Stimulated activated CD4-positive, alpha-beta T cell treated with anti-CD3 and anti-CD28 coated beads, Interleukin-1b, Interleukin-23, amount 100 ng/mL, for 48 hours (primary cell): Measurements from ENCODE around the gene TUBD1.
"Not testable (repeated sequence)": the region's sequence is repeated elsewhere in the genome, so short reads cannot be mapped to it uniquely, and the experiment has no call there.

Experiments
- DNase-seq: peaks from one replicate; pipeline ENCODE4 v3.0.0-alpha.2; 2020

TUBD1 gene, protein sequence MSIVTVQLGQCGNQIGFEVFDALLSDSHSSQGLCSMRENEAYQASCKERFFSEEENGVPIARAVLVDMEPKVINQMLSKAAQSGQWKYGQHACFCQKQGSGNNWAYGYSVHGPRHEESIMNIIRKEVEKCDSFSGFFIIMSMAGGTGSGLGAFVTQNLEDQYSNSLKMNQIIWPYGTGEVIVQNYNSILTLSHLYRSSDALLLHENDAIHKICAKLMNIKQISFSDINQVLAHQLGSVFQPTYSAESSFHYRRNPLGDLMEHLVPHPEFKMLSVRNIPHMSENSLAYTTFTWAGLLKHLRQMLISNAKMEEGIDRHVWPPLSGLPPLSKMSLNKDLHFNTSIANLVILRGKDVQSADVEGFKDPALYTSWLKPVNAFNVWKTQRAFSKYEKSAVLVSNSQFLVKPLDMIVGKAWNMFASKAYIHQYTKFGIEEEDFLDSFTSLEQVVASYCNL

DNA sequence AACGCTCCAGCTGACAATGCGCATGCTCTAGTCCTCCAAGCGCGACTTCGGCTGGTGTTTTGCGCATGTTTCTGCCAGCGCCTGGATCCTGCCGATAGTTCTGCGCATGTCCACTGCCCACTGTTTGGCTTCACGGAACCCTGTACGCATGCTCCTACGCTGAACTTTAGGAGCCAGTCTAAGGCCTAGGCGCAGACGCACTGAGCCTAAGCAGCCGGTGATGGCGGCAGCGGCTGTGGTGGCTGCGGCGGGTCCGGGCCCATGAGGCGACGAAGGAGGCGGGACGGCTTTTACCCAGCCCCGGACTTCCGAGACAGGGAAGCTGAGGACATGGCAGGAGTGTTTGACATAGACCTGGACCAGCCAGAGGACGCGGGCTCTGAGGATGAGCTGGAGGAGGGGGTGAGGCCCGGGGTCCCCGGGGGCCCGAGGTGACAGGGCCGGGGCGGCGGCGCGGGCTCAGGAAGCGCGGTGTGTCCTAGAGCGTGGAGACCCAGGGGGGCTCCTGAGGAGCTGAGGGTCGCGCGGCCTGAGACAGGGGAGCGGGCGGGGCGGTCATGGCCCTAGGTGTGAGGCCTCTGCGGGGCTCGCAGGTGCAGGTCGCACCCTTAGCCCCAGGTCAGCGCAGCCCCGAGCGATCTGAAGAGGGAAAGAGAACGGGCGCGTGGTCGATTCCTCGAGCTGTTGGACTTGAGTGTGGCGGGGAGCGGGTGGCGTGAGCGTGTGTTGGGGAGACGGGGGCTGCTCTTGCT is at the start of gene TUBD1, which contains the start of gene RPS6KB1:
TSS of gene TUBD1 (minus strand) at position 20 of the 752 bp plus-strand sequence. CDS start 1,941 bp downstream, outside the sequence.
TSS of gene RPS6KB1 (plus strand) at position 198 of the 752 bp plus-strand sequence. CDS start at position 262, 64 bp downstream.
- DNase-seq = peak; percentile 99

DNA sequence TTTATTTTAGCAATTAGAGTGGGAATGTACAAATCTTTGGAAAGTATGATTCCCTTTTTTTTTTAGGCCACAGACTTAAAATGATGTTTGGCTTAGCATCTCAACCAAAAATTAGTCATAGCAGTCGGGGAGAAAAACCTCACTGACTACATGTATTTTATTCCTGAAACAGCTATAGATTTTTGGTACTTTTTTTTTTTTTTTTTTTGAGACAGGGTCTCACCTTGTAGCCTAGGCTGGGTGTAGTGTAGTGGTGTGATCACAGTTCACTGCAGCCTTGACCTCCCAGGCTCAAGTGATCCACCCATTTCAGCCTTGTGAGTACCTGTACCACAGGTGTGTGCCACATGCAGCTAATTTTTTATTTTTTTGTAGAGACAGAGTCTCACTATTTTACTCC is 48.4 kb upstream of the TUBD1 start:
- DNase-seq = no peak

DNA sequence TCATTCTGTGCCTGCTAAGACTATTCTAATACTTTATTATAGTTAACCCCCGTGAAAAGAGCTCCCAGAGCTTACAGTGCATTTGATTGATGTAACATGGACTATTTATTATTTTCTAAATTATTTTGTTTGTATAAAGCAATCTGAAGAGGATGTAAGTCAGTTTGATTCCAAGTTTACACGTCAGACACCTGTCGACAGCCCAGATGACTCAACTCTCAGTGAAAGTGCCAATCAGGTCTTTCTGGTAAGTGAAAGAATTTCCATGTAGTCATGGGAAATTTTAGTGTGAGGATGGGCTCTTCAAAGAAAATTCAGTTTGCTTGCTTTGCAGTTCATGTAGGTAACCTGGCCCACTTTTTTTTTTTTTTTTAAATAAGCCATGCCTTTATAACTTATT is 48.0 kb upstream of the TUBD1 start:
- peak; percentile 32 for DNase-seq

DNA sequence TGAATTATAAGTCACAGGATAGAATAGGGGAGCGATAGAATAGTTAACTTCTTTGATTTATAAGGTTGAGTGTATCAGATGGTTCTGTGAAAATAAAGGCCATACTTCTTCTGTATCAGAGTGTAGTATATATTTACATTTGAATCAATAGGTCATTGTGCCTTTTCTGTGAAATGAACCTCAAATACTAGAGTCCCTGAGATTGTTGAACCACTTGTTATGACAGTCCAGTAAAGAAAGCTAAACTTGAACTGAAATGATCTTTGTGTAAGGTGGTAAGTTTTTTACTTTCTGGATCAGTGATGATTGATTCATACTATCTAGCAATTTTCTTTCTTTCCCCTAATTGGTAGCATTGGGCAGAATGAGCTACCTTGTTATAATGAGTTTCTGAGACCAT is 40.6 kb upstream of the TUBD1 start:
- DNase-seq = not testable (repeated sequence)

DNA sequence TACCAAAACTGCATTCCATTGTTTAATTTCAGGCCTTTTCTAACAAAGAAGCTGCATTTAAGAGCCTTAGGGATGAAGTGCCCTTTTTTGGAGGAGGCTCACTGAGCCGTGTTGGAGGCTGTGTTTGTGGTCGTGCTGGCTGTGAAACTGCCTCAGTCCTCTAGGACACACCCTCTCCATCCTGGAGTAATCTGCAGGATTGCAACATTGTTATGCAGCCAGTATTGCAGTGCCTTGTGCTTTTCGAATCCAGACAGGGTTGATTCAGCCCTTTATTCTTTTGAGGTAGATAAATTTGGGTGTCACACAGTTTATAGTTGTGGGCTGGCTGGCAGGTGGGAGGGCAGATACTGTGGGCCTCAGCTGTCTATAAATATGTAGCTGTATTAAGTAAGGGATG is 38.0 kb upstream of the TUBD1 start:
- DNase-seq = not testable (repeated sequence)

DNA sequence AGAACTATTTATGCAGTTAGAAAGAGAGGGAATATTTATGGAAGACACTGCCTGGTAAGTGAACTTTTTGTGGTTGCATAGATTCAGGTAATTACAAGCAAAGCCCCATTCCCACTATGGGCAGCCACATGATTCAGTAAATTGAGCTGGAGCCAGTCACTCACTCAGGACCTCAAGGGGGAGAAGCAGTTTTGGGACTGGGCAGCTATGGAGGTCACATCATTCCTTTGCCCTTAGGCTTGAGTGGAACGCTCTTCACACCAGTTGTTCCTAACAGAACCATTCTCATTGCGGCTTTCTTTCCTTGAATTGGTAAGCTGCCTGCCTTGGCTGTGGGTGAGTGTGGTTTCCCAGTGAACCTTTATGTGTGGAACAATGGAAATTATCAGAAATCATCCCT is 37.4 kb upstream of the TUBD1 start:
- DNase-seq = not testable (repeated sequence)

DNA sequence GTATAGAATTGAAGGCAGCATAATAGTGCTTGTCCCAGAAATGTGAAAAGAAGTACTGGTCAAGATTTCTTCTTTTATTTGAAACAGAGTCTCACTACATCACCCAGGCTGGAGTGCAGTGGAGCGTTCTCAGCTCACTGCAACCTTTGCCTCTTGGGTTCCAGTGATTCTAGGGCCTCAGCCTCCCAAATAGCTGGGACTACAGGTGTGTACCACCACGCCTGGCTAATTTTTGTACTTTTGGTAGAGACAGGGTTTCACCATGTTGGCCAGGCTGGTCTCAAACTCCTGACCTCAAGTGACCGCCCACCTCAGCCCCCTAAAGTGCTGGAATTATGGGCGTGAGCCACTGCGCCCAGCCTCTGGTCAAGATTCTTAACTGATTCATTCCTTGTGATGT is 27.9 kb upstream of the TUBD1 start:
- DNase-seq = not testable (repeated sequence)

DNA sequence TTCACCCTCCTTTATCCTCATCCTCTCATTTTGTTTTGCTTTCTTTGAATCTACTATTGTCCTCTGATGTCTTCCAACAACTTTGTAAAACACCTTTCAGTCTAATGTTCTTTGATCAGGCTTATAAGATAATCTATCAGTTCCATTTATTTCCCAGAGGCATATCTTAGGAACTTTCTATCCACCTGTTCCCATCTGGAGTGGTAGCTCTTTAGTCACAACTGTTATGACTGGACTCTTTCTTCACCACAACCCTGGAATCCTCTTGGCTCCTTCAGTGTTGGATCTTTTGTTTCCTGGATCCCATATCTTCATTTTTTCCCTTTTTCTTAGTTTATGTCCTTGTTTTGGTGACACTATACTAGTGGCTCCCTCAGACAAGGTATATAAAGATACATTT is 23.7 kb upstream of the TUBD1 start:
- DNase-seq = no peak

DNA sequence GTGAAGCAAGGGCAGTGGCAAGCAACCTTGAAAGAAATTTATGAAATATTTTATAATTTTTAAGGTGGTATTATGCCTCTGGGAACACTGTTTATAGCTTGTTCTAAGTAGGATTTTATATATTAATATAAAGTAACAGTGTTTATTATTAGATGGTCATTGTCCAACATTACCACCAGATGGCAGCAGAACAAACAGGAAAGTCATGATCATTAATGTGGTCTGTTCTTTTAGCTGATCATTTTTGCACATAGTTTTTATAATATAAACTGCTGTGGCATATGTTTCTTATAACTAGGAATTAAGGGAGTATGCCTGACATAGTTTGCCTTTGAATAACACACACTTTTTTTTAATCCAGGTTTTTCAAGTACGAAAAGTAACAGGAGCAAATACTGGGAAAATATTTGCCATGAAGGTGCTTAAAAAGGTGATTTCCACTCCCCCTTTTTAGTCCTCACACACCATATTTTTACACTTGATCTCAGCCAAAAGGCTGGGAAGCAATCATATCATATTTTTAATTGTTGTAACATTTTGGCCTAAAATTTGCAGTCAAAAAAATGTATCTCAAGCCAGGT is 21.6 kb upstream of the TUBD1 start:
- DNase-seq = no peak

DNA sequence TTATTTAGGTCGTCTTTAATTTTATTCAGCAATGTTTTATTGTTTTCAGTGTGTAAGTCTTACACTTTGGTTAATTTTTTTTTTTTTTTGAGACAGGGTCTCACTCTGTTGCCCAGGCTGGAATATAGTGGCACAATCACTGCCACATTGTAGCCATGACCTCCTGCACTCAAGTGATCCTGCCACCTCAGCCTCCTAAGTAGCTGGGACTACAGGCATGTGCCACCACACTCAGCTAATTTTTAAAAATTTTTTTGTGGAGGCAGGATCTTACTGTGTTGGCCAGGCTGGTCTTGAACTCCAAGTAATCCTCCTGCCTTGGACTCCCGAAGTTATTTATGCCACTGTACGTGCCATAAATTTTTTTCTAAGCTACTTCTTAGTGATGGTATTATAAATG is 14.7 kb upstream of the TUBD1 start:
- no peak for DNase-seq

DNA sequence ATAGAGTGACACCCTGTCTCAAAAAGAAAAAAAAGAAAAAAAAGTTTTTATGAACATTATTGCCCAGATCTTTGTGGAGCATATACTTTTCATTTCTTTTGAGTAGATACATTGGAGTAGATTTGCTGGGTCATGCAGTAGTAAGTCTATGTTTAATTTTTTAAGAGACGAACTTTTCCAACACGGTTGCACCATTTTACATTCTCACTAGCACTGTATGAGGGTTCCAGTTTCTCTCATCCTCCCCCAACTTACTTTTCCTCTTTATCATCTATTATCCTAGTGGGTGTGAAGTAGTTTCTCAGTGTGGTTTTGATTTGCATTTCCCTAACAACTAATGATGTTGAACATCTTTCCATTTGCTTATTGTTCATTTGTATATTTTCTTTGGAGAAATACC is 10.7 kb upstream of the TUBD1 start:
- DNase-seq = no peak

DNA sequence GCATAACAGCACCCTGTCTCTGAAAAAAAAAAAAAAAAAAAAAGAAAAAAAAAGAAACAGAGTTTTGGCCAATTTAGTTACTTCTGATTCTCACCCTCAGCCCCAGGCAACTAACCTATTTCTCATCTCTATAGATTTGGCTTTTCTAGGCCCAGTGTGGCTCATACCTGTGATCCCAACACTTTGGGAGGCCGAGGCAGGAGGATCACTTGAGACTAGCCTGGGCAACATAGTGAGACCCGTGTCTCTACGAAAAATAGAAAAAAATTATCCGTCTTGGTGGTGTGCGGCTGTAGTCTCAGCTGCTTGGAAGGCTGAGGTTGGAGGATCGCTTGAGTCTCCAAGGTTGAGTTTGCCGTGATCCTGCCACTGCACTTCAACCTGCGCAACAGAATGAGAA is 8.9 kb upstream of the TUBD1 start:
- no peak for DNase-seq

DNA sequence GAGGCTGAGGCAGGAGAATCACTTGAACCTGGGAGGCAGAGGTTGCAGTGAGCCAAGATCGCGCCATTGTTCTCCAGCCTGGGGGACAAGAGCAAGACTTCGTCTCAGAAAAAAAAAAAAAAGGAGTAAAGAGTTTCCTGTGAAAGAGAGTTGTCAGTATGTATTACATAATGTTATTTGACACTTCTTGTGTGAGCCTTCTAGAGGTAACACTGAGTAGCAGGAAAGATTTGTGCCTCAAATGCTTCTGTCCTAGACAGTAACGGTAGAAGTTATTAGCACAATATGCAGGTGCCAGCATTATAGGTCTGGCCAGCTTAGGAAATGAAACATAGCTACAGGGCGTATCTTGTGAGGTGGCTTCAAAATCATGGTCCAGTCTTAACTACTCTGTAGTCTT is 6.4 kb upstream of the TUBD1 start:
- DNase-seq = no peak

DNA sequence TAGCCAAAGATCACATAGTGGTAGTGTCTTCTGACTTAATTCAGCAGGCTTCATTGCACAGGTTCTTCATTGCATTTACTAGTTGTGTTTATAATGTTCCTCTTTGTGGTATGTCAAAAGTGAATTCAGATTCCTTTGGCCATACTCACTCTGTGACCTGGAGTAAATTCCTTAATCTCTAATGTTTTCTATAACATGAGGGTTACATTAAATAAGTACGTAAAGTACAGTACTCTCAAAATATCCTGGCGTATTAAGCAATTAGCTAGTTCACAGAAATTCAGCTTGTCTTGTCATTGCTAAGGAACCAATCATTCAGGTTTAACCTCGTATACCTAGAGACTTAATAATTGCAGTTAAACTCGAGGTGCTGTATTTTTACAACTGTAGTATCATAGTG is 4.3 kb upstream of the TUBD1 start:
- DNase-seq = no peak

DNA sequence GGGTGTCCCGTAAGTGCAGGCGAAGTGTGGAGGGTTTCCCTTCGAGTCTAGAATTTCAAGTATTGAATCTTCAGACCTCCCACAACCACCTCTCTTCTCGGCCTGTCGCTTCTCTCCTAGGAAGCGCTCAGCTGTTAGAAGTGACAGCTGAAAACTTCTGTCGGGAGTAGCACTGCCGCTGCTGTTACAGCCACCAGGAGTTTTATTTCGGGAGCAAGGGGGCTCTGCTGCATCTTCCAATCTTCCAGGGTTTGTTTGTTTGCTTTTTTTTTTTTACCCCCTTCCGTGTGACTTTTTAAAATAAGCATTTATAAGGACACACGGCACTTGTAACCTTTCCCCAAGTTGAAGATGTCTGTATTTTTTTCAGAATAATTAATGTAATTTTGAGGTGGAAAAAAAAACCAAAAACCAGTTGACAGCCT is 945 bp upstream of the TUBD1 start:
- DNase-seq = no peak

DNA sequence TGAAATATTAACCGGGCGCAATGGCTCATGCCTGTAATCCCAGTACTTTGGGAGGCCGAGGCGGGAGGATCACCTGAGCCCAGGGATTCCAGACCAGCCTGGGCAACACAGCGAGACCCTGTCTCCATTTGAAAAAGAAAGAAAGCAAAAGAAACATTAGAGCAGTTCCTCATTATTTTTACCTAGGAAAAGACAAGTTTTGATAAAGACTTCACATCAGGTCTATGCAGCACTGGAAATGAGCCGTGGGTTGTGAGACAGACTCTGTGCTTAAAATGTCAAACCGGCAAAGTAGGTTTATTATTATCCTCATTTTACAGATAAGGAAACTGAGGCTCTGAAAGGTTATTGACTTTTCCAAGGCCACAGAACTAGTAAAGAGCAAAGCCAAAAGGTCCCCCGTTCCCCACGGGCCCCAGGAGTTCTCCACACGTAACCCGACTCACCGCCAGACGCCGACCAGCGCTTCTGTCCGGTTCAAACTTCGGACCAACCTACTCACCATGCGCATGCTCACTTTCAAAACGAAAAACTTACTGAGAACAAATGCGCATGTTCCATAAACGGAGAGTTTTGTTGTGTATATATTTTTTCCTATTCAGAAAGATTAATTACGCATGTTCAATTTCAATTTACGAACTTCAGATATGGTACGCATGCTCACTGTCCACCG is 356 bp downstream of the TUBD1 start:
- no peak for DNase-seq

DNA sequence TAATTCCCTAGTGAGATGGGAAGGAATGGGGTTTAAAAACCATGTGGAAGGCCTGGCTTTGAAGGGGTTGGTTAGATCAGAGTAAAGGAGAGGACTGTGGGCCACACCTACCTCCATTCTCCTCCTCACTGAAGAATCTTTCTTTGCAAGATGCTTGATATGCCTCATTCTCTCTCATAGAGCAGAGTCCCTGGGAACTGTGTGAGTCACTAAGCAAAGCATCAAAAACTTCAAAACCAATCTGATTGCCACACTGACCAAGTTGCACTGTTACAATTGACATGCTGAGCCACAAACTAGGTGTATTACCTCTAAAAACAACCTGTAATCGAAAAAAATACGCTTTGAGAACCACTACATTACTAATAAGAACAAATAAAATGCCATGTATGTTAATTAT is 2.0 kb downstream of the TUBD1 start:
- DNase-seq = peak; percentile 12

DNA sequence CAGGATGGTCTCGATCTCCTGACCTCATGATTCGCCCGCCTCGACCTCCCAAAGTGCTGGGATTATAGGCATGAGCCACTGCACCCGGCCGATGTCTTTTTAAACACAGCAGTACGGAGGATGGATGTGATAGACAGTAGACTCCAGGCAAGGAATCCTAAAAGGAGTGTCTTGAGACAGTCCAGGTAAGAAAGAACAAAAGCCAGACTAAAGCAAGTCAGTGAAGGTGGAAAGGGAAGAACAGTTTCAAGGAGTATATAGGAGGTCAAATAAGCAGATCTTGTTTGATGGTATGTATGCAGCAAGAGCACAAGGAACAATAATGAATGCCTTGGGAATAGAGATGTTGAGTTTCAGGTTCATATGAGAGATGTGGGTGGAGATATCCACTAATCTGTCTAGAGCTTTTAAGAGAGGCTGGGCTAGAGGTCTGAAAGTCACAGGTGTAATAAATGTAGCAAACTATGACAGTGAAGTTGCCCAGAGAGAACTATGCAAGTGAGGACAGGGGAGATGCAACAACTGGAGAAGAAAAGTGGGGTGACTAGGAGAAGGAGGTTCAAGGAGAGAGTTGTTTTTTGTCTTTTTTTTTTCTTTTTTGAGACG is 4.5 kb downstream of the TUBD1 start:
- no peak for DNase-seq

DNA sequence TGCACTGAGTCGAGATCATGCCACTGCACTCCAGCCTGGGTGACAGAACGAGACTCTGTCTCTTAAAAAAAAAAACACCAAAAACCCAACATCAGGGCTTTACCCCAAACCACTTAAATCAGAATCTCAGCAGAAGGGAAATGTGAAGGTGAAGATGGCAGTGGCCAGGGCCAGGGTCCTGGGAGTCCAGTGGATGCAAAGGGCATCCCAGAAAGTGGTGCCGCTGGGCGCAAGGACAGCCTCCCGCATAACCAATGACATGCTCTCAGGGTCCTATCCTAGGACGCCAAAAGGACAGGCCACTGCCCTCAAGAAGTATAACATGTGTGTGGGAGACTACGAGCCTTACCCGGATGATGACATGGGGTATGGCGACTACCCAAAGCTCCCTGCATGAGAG is 7.9 kb downstream of the TUBD1 start:
- no peak for DNase-seq

DNA sequence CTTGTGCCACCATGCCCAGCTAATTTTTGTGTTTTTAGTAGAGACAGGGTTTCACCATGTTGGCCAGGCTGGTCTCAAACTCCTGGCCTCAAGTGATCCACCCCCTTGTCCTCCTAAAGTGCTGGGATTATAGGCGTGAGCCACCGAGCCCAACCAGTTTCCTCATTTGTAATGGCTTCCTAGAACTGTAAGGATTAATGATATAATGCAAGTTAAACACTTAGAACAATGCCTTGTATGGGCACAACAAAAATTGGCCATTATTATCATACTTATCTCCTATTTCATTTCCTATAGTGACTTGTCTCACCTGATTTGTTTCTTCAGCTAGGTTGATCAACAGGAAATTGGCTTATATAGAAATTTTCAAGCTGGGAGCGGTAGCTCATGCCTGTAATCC is 14.1 kb downstream of the TUBD1 start:
- no peak for DNase-seq

DNA sequence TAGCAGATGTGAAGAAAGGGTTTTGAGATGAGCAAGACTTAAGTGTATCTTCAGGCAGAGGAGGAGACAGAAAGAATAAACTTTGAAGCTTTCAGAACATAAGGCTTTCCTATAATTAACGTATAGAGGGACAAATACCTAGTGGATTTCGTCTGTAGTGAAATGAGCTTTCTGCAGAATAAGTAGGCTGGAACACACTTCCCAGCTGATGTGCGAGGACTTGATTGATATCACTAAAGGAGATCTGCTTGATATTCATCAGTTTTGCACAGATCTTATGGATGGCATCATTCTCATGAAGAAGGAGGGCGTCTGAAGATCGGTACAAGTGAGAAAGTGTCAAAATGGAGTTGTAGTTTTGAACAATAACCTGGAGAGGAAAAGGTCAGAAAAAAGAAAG is 14.8 kb downstream of the TUBD1 start:
- no peak for DNase-seq

DNA sequence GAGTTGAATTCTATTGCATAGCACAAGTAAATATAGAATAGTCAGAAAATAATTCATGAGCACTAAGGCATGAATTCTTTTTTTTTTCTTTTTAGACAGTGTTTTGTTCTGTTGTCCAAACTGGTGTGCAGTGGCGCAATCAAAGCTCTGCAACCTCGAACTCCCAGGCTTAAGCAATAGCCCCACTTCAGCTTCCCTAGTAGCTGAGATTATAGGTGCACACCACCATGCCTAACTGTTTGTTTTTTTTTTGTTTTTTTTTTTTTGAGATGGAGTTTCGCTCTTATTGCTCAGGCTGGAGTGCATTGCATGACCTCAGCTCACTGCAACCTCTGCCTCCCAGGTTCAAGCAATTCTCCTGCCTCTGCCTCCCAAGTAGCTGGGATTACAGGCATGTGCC is 16.6 kb downstream of the TUBD1 start:
- no peak for DNase-seq

DNA sequence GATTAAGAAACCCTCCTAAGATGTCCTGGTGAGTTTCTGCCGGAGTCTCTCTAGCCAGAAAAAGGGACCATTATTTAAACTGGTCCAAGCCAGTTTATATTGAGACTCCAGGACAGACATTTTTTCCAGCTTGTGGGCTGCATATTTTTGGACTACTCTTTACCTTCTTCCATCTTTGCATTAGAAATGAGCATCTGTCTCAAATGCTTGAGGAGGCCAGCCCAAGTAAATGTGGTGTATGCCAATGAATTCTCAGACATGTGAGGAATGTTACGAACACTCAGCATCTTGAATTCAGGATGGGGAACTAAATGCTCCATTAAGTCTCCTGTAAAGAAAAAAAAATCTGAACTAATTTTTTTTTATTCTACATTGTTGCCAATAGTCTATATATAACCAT is 18.4 kb downstream of the TUBD1 start:
- DNase-seq = no peak
